ENCODE results near the gene FYCO1. TPM values are rescaled to one million over a fixed set of nuclear protein-coding genes. Genes with fewer than 3 reads are reported as not detected.

FYCO1 gene
- total and polyA plus RNA-seq, 9 of the 15 experiments (the other 6 are each of a cell fraction or from before 2014, with no cell fraction given) = 2.1 to 13.8 (median 7.4) TPM

DNA sequence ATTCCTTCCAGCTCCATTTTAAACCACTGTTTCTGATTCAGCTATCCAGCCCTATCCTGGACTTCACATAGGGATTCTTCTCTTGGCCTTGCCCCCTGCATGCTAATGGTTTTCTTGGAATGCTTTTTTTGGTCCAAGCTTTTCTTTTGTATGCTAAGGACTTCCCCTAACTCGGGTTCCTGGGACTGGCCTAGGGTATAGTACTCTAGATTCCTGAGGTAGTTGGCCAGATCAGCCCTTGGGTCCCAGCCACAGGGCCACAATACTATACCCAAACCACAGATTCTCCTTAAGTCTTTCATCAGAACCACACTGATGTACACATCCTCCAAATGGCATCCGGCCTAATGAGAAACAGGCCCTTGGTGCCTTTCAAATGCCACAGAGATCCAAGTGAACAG lies 2.8 kb downstream of the FYCO1 start (continued):
- TF ChIP-seq MYBL2 (IDR thresholded peaks at IDR 0.05; ENCODE audit: low read depth) = no peak
- TF ChIP-seq MYBL2 (CRISPR knock-in tag; IDR thresholded peaks at IDR 0.05; ENCODE audit: borderline replicate concordance) = no peak
- TF ChIP-seq LEF1 (IDR thresholded peaks at IDR 0.05) = no peak
- TF ChIP-seq COPS2 (conservative IDR thresholded peaks at IDR 0.05) = no peak
- no peak for TF ChIP-seq NUFIP1 (IDR thresholded peaks at IDR 0.05; ENCODE audit: partially characterized antibody)
- no peak for TF ChIP-seq ZNF830 (CRISPR knock-in tag; IDR thresholded peaks at IDR 0.05)
- no peak for TF ChIP-seq LCOR (CRISPR knock-in tag; IDR thresholded peaks at IDR 0.05)
- TF ChIP-seq RNF2 (IDR thresholded peaks at IDR 0.05) = no peak

DNA sequence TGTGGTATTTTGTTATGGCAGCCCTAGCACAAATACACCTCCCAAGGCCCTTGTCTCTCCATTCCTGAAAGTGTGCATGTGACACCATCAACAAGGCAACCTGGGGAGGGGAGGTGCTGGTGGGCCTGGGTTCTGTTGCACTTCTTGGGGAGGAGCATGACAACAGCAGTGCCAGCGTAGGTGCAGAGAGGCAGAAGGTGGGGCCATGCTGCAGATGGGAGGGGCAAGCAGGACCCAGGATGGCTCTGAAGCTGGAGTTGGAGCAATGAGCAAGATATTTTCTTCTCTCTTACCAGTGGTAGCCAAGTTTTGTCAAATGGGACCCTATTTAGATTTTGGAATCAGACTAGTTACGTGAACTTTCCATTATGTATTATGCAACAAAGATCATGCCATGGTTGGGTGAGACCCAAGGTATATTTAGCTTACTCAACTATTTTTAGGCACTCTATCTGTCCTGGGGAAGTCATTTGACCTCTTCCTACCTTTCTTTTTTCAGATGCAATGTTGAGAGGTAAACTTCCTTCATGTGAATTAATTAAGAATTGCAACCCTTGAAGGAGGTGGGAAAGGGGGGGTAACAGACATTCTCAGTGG lies 3.4 kb downstream of the FYCO1 start:
- no peaks in the 10 kb centered on the region for H3K9me3 ChIP-seq (replicated peaks; ENCODE audit: control insufficient read depth, insufficient read depth, low read depth, low read length)
- no peak overlapping the region for H3K27ac ChIP-seq (ENCODE audit: extremely low read depth, low read depth, low read length)
- no peak overlapping the region for H3K9ac ChIP-seq (ENCODE audit: insufficient read depth in 1 of 2, low read depth in 2 of 2, low read length in 2 of 2)
- ATAC-seq = no peak
- peaks cover 17% of the 10 kb centered on the region for H3K9me1 ChIP-seq (ENCODE audit: control insufficient read depth, insufficient read depth, low read length)
- in situ Hi-C loops (cut with MboI) (no loop called here), intact Hi-C loops (cut with micrococcal nuclease) (no loop called here)
- ChIA-PET POLR2A (interaction anchor here (1.4 kb wide), 1 partner anchor 18 kb away, joined by 4 read pairs; no protein-coding TSS in a partner anchor), CTCF (ENCODE audit: low intra/inter-chr PET ratio) (no interaction called here)
- BruUV-seq (replicated peaks) = no TSS peak
- TF ChIP-seq KLF1 (tag; IDR thresholded peaks at IDR 0.05) (no peak), ZNF316 (IDR thresholded peaks at IDR 0.05) (peak; percentile 70), BACH1 (tag; IDR thresholded peaks at IDR 0.05) (no peak), MEF2D (tag; conservative IDR thresholded peaks at IDR 0.05; ENCODE audit: low read depth) (peak; percentile 56), C11orf30 (IDR thresholded peaks at IDR 0.05; ENCODE audit: low read depth) (peak; percentile 55), ELF4 (CRISPR knock-in tag; IDR thresholded peaks at IDR 0.05) (no peak), CREB3 (tag; conservative IDR thresholded peaks at IDR 0.05; ENCODE audit: low read depth) (no peak), ZNF253 (CRISPR knock-in tag; conservative IDR thresholded peaks at IDR 0.05) (no peak)
- peaks cover 28 to 40% of the 10 kb centered on the region in 2 experiments for H3K4me1 ChIP-seq (replicated peaks in 1 of 2; ENCODE audit: control insufficient read depth in 2 of 2, insufficient read depth in 2 of 2, low read length in 2 of 2)
- H3K4me2 ChIP-seq (ENCODE audit: insufficient read depth, low read length) = no peak overlapping the region
- no peak overlapping the region for H3K4me3 ChIP-seq
- no peak for DNase-seq (ENCODE audit: extremely low read depth in 1 of 4, low spot score in 3 of 4)
- peaks cover 11% of the 10 kb centered on the region; the same call in 1 of the 3 replicates for H3K36me3 ChIP-seq (ENCODE audit: control insufficient read depth, insufficient read depth, low read length)
- H3K27me3 ChIP-seq (ENCODE audit: control insufficient read depth in 2 of 2, insufficient read depth in 2 of 2, low read length in 2 of 2) = peaks cover 0 to 2% of the 10 kb centered on the region in 2 experiments; a peak in 1 of 5 replicates
- peaks cover 76% of the 10 kb centered on the region for H3K79me2 ChIP-seq (ENCODE audit: control insufficient read depth, insufficient read depth, low read length)
- FAIRE-seq = no peak
- H4K20me1 ChIP-seq (replicated peaks; ENCODE audit: control insufficient read depth, insufficient read depth, low read length) = peaks cover 8% of the 10 kb centered on the region
- H2AFZ ChIP-seq (ENCODE audit: low read depth, low read length) = no peak overlapping the region
- 89% methylated on average over 2 of the region's 2 CpGs for WGBS (ENCODE audit: insufficient coverage, low coverage, missing lambda C conversion rate)

Data from K562 (cell line).